Measurements from ENCODE around the gene INPP1.

DNA sequence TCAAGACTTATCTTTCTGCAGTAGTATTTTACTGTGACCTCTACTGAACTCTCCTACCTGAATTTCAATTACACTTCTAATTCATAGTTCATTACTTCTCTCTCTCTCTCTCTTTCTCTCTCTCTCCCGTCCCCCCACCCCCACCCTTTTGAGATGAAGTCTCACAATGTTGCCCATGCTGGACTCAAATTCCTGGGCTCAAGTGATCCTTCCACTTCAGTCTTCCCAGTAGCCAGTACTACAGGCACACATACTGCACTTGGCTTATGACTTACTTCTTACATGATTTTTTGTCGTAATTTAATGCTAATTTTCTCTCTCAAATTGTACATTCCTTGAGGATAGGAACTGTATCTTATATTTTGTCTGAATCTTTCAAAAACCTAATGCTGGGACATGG lies 17.8 kb upstream of the INPP1 start:
- TF ChIP-seq, protein P1, sequence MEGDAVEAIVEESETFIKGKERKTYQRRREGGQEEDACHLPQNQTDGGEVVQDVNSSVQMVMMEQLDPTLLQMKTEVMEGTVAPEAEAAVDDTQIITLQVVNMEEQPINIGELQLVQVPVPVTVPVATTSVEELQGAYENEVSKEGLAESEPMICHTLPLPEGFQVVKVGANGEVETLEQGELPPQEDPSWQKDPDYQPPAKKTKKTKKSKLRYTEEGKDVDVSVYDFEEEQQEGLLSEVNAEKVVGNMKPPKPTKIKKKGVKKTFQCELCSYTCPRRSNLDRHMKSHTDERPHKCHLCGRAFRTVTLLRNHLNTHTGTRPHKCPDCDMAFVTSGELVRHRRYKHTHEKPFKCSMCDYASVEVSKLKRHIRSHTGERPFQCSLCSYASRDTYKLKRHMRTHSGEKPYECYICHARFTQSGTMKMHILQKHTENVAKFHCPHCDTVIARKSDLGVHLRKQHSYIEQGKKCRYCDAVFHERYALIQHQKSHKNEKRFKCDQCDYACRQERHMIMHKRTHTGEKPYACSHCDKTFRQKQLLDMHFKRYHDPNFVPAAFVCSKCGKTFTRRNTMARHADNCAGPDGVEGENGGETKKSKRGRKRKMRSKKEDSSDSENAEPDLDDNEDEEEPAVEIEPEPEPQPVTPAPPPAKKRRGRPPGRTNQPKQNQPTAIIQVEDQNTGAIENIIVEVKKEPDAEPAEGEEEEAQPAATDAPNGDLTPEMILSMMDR (IDR thresholded peaks at IDR 0.05; ENCODE audit: borderline replicate concordance, extremely low read depth, low read length, poor library complexity, severe bottlenecking): no peak
- TF ChIP-seq EZH2 (IDR thresholded peaks at IDR 0.05; ENCODE audit: borderline replicate concordance, low read depth, low read length, severe bottlenecking): no peak

All from DND-41 (cell line).